Measurements from ENCODE around the gene CMKLR1. TPM values are rescaled to one million over a fixed set of nuclear protein-coding genes. Genes with fewer than 3 reads are reported as not detected.

Gene CMKLR1
- total and polyA plus RNA-seq, 7 experiments from 2014 or later: 0.06 to 8.8 (median 2.0) TPM; not detected in 2

GRCh38 chr12:108241986-108242703 is 97.0 kb downstream of the CMKLR1 start:
- H3K27me3 Mint-ChIP-seq: peaks cover 0 to 31% (median 22%) of the 10 kb centered on the region in 5 donors
- no peak overlapping the region for H3K4me3 ChIP-seq (ENCODE audit: low read length)
- ChIA-PET POLR2A (no interaction called here), CTCF (no interaction called here)
- peaks cover 0 to 11% (median 0%) of the 10 kb centered on the region in 11 donors for H3K9me3 Mint-ChIP-seq
- peaks cover 0 to 3% (median 0%) of the 10 kb centered on the region in 5 donors for H3K36me3 Mint-ChIP-seq
- H3K9me3 ChIP-seq (ENCODE audit: control insufficient read depth in 2 of 3, low read length in 3 of 3): no peaks in the 10 kb centered on the region
- no peak for DNase-seq
- H3K4me1 Mint-ChIP-seq: peaks cover 0 to 1% (median 0%) of the 10 kb centered on the region in 7 donors
- no peak overlapping the region for H3K27ac ChIP-seq (ENCODE audit: low read depth, low read length)
- H3K4me3 Mint-ChIP-seq: no peak overlapping the region
- ATAC-seq: no peak
- no peaks in the 10 kb centered on the region for H3K36me3 ChIP-seq (ENCODE audit: control insufficient read depth in 2 of 3, insufficient read depth in 3 of 3, low read length in 3 of 3)
- H3K27ac Mint-ChIP-seq: no peak overlapping the region
- intact Hi-C loops (cut with micrococcal nuclease): no loop called here
- no peaks in the 10 kb centered on the region for H3K27me3 ChIP-seq (ENCODE audit: control insufficient read depth in 2 of 2, insufficient read depth in 2 of 2, low read length in 2 of 2)
- H3K4me1 ChIP-seq (ENCODE audit: control insufficient read depth in 2 of 2, insufficient read depth in 2 of 2, low read length in 2 of 2): no peaks in the 10 kb centered on the region

- H3K27me3 ChIP-seq (ENCODE audit: control insufficient read depth in 2 of 2, insufficient read depth in 2 of 2, low read length in 2 of 2): no peaks in the 10 kb centered on the region
- Mint-ChIP-seq H3K27me3 (peaks cover 3 to 36% (median 27%) of the 10 kb centered on the region in 5 donors), H3K9me3 (peaks cover 0 to 11% (median 0%) of the 10 kb centered on the region in 11 donors), H3K27ac (no peak overlapping the region), H3K4me3 (no peak overlapping the region), H3K36me3 (peaks cover 0 to 3% (median 0%) of the 10 kb centered on the region in 5 donors), H3K4me1 (peaks cover 0 to 1% (median 0%) of the 10 kb centered on the region in 7 donors)
- ChIA-PET POLR2A (no interaction called here), CTCF (no interaction called here)
- intact Hi-C loops (cut with micrococcal nuclease): no loop called here
- no peak overlapping the region for H3K27ac ChIP-seq (ENCODE audit: low read depth, low read length)
- DNase-seq: no peak
- no peaks in the 10 kb centered on the region for H3K36me3 ChIP-seq (ENCODE audit: control insufficient read depth in 2 of 3, insufficient read depth in 3 of 3, low read length in 3 of 3)
- H3K9me3 ChIP-seq (ENCODE audit: control insufficient read depth in 2 of 3, low read length in 3 of 3): no peaks in the 10 kb centered on the region
- no peak overlapping the region for H3K4me3 ChIP-seq (ENCODE audit: low read length)
- no peaks in the 10 kb centered on the region for H3K4me1 ChIP-seq (ENCODE audit: control insufficient read depth in 2 of 2, insufficient read depth in 2 of 2, low read length in 2 of 2)
- no peak for ATAC-seq
Measured at GRCh38 chr12:108240928-108241327, 98.2 kb downstream of the CMKLR1 start.

GRCh38 chr12:108240027-108240785 is 98.9 kb downstream of the CMKLR1 start:
- peaks cover 0 to 3% (median 0%) of the 10 kb centered on the region in 5 donors for H3K36me3 Mint-ChIP-seq
- peaks cover 0 to 1% (median 0%) of the 10 kb centered on the region in 7 donors for H3K4me1 Mint-ChIP-seq
- intact Hi-C loops (cut with micrococcal nuclease): no loop called here
- ChIA-PET POLR2A (no interaction called here), CTCF (no interaction called here)
- Histone ChIP-seq H3K4me1 (ENCODE audit: control insufficient read depth in 2 of 2, insufficient read depth in 2 of 2, low read length in 2 of 2) (no peaks in the 10 kb centered on the region), H3K36me3 (ENCODE audit: control insufficient read depth in 2 of 3, insufficient read depth in 3 of 3, low read length in 3 of 3) (no peaks in the 10 kb centered on the region), H3K9me3 (ENCODE audit: control insufficient read depth in 2 of 3, low read length in 3 of 3) (no peaks in the 10 kb centered on the region), H3K4me3 (ENCODE audit: low read length) (no peak overlapping the region), H3K27me3 (ENCODE audit: control insufficient read depth in 2 of 2, insufficient read depth in 2 of 2, low read length in 2 of 2) (no peaks in the 10 kb centered on the region), H3K27ac (ENCODE audit: low read depth, low read length) (no peak overlapping the region)
- H3K27ac Mint-ChIP-seq: no peak overlapping the region
- ATAC-seq (no peak), DNase-seq (no peak)
- no peak overlapping the region for H3K4me3 Mint-ChIP-seq
- H3K27me3 Mint-ChIP-seq: peaks cover 3 to 39% (median 28%) of the 10 kb centered on the region in 5 donors
- H3K9me3 Mint-ChIP-seq: peaks cover 0 to 11% (median 0%) of the 10 kb centered on the region in 11 donors

GRCh38 chr12:108239378-108239777 is 99.7 kb downstream of the CMKLR1 start:
- ATAC-seq: no peak
- Histone ChIP-seq H3K27ac (ENCODE audit: low read depth, low read length) (no peak overlapping the region), H3K4me1 (ENCODE audit: control insufficient read depth in 2 of 2, insufficient read depth in 2 of 2, low read length in 2 of 2) (no peaks in the 10 kb centered on the region), H3K4me3 (ENCODE audit: low read length) (no peak overlapping the region), H3K9me3 (ENCODE audit: control insufficient read depth in 2 of 3, low read length in 3 of 3) (no peaks in the 10 kb centered on the region), H3K27me3 (ENCODE audit: control insufficient read depth in 2 of 2, insufficient read depth in 2 of 2, low read length in 2 of 2) (no peaks in the 10 kb centered on the region), H3K36me3 (ENCODE audit: control insufficient read depth in 2 of 3, insufficient read depth in 3 of 3, low read length in 3 of 3) (no peaks in the 10 kb centered on the region)
- Mint-ChIP-seq H3K36me3 (peaks cover 0 to 3% (median 0%) of the 10 kb centered on the region in 5 donors), H3K27me3 (peaks cover 3 to 39% (median 27%) of the 10 kb centered on the region in 5 donors), H3K27ac (no peak overlapping the region), H3K9me3 (peaks cover 0 to 11% (median 0%) of the 10 kb centered on the region in 11 donors), H3K4me1 (peaks cover 0 to 1% (median 0%) of the 10 kb centered on the region in 7 donors), H3K4me3 (no peak overlapping the region)
- intact Hi-C loops (cut with micrococcal nuclease): no loop called here
- CTCF ChIA-PET: no interaction called here
- DNase-seq: no peak
- POLR2A ChIA-PET: no interaction called here

- ChIA-PET CTCF (no interaction called here), POLR2A (no interaction called here)
- H3K4me3 Mint-ChIP-seq: no peak overlapping the region
- H3K36me3 Mint-ChIP-seq: peaks cover 0 to 3% (median 0%) of the 10 kb centered on the region in 5 donors
- Histone ChIP-seq H3K9me3 (ENCODE audit: control insufficient read depth in 2 of 3, low read length in 3 of 3) (no peaks in the 10 kb centered on the region), H3K27ac (ENCODE audit: low read depth, low read length) (no peak overlapping the region), H3K4me1 (ENCODE audit: control insufficient read depth in 2 of 2, insufficient read depth in 2 of 2, low read length in 2 of 2) (no peaks in the 10 kb centered on the region), H3K4me3 (ENCODE audit: low read length) (no peak overlapping the region), H3K27me3 (ENCODE audit: control insufficient read depth in 2 of 2, insufficient read depth in 2 of 2, low read length in 2 of 2) (no peaks in the 10 kb centered on the region), H3K36me3 (ENCODE audit: control insufficient read depth in 2 of 3, insufficient read depth in 3 of 3, low read length in 3 of 3) (no peaks in the 10 kb centered on the region)
- intact Hi-C loops (cut with micrococcal nuclease): no loop called here
- peaks cover 3 to 39% (median 28%) of the 10 kb centered on the region in 5 donors for H3K27me3 Mint-ChIP-seq
- no peak overlapping the region for H3K27ac Mint-ChIP-seq
- peaks cover 0 to 1% (median 0%) of the 10 kb centered on the region in 7 donors for H3K4me1 Mint-ChIP-seq
- no peak for ATAC-seq
- H3K9me3 Mint-ChIP-seq: peaks cover 0 to 11% (median 0%) of the 10 kb centered on the region in 11 donors
- no peak for DNase-seq
Measured at GRCh38 chr12:108238474-108238873, 100.6 kb downstream of the CMKLR1 start.

All from naive thymus-derived CD4-positive, alpha-beta T cell (primary cell).